NCI-H128 (cell line): ENCODE data around the gene PTPRN2.

Source experiments
- DNase-seq: peaks from one replicate; lab custom pipeline; 2025; ENCODE audit not compliant: unreplicated experiment; lab: John Stamatoyannopoulos, UW

PTPRN2 gene

GRCh38 chr7:157801971-157802675, 785.5 kb downstream of the PTPRN2 start:
- DNase-seq = no peak

- DNase-seq = no peak
These were observed 786.5 kb downstream of the PTPRN2 start for GRCh38 chr7:157801113-157801512.

- DNase-seq = no peak
These were observed 787.3 kb downstream of the PTPRN2 start for GRCh38 chr7:157800281-157800680.

- no peak for DNase-seq
These were observed 788.4 kb downstream of the PTPRN2 start for GRCh38 chr7:157799076-157799685.

GRCh38 chr7:157797361-157797760, 790.3 kb downstream of the PTPRN2 start:
- no peak for DNase-seq

GRCh38 chr7:157796846-157797245, 790.8 kb downstream of the PTPRN2 start:
- no peak for DNase-seq

- DNase-seq = no peak
These were observed 792.0 kb downstream of the PTPRN2 start for GRCh38 chr7:157795643-157796042.

- no peak for DNase-seq
These were observed 792.4 kb downstream of the PTPRN2 start for GRCh38 chr7:157795199-157795598.

GRCh38 chr7:157794746-157795065, 792.9 kb downstream of the PTPRN2 start:
- no peak for DNase-seq

- no peak for DNase-seq
These were observed 793.5 kb downstream of the PTPRN2 start for GRCh38 chr7:157793973-157794745.

- no peak for DNase-seq
These were observed 794.6 kb downstream of the PTPRN2 start for GRCh38 chr7:157793087-157793353.

- DNase-seq = no peak
These were observed 795.2 kb downstream of the PTPRN2 start for GRCh38 chr7:157792241-157793086.

- DNase-seq = no peak
These were observed 796.0 kb downstream of the PTPRN2 start for GRCh38 chr7:157791666-157792065.

- no peak for DNase-seq
These were observed 796.4 kb downstream of the PTPRN2 start for GRCh38 chr7:157791261-157791660.

- no peak for DNase-seq
These were observed 797.7 kb downstream of the PTPRN2 start for GRCh38 chr7:157789942-157790341.

- DNase-seq = no peak
These were observed 798.5 kb downstream of the PTPRN2 start for GRCh38 chr7:157789094-157789493.

- DNase-seq = no peak
These were observed 799.0 kb downstream of the PTPRN2 start for GRCh38 chr7:157788573-157788972.

- DNase-seq = no peak
These were observed 800.3 kb downstream of the PTPRN2 start for GRCh38 chr7:157787275-157787701.

- DNase-seq = no peak
These were observed 801.0 kb downstream of the PTPRN2 start for GRCh38 chr7:157786375-157787274.

GRCh38 chr7:157785486-157786186, 802.0 kb downstream of the PTPRN2 start:
- no peak for DNase-seq
